Thyroid gland (tissue), 4 donors: Measurements from ENCODE around the gene MTCL1. TPM values are rescaled to one million over a fixed set of nuclear protein-coding genes. Genes with fewer than 3 reads are reported as not detected.

Source experiments
- DNase-seq, 2 donors: peaks; one replicate each; pipeline ENCODE4 v3.0.0-alpha.2; 2019
- H3K27ac ChIP-seq, 3 donors: fragments of 200-600 bp; sonication (generic); 1 replicate in 2 of 3; 2 replicates in 1 of 3; pipeline ENCODE4 v1.5.1; 2016 to 2019; ENCODE audit warnings: mild to moderate bottlenecking in 1 of 3, moderate library complexity in 1 of 3
- H3K27me3 ChIP-seq: fragments of 200-600 bp; sonication (generic); one replicate; pipeline ENCODE4 v1.5.1; 2019
- H3K36me3 ChIP-seq, 2 donors: fragments of 200-600 bp; sonication (generic); one replicate each; pipeline ENCODE4 v1.5.1; 2016 to 2019
- H3K4me1 ChIP-seq, 2 donors: fragments of 200-600 bp; sonication (generic); one replicate each; pipeline ENCODE4 v1.5.1; 2017 to 2019
- H3K4me3 ChIP-seq, 3 donors: fragments of 200-600 bp; sonication (generic); replicated peaks in 1 of 3; 1 replicate in 2 of 3; 2 replicates in 1 of 3; pipeline ENCODE4 v1.5.1; 2016; ENCODE audit warnings: mild to moderate bottlenecking in 1 of 3
- H3K9me3 ChIP-seq: fragments of 200-600 bp; sonication (generic); one replicate; pipeline ENCODE4 v1.5.1; 2017
- CTCF ChIP-seq, 6 experiments: fragments of 200-600 bp in 3 of 6; fragments of 450-650 bp in 3 of 6; sonication (generic) in 3 of 6; IDR thresholded peaks; one replicate each; pipeline ENCODE4 v1.5.1; 2016 to 2019; ENCODE audit warnings: antibody characterized with exemption in 6 of 6, mild to moderate bottlenecking in 2 of 6, inconsistent platforms in 1 of 6, moderate library complexity in 1 of 6
- POLR2A ChIP-seq, 2 donors: fragments of 450-650 bp; IDR thresholded peaks; one replicate each; pipeline ENCODE4 v1.6.1; 2017; ENCODE audit warnings: antibody characterized with exemption in 2 of 2, mild to moderate bottlenecking in 2 of 2, moderate library complexity in 1 of 2
- WGBS, 2 donors: methylation state at CpG; one replicate each; pipeline ENCODE4 v1.1.5; 2017; 5-methylcytosine and 5-hydroxymethylcytosine counted together
- intact Hi-C: fragments of 100-400 bp; cut with DNase I; formaldehyde crosslinking; loops from one replicate; pipeline ENCODE4 v1.15.1; 2023
- total RNA-seq, 4 donors: library from RNA; depleted of rRNA; stranded (reverse); fragments of >200 nt; gene quantifications; one replicate each; pipeline ENCODE4 v1.2.3, GENCODE V29; 2016

MTCL1 gene
- total RNA-seq, 4 donors from 2014 or later: 2.0 to 3.2 (median 2.5) TPM

GRCh38 chr18:8825729-8826375, 120.5 kb downstream of the MTCL1 start:
- no peak for DNase-seq
- TF ChIP-seq CTCF (IDR thresholded peaks at IDR 0.05): no peak
- no peak for TF ChIP-seq POLR2A (IDR thresholded peaks at IDR 0.05)
- H3K4me1 ChIP-seq: no peaks in the 10 kb centered on the region
- WGBS, 2 donors: 82 to 88% methylated on average over 6 to 16 of the region's 20 CpGs
- H3K27ac ChIP-seq: no peak overlapping the region
- no peaks in the 10 kb centered on the region for H3K9me3 ChIP-seq
- intact Hi-C loops: no loop called here
- no peak overlapping the region for H3K4me3 ChIP-seq
- no peaks in the 10 kb centered on the region for H3K36me3 ChIP-seq
- H3K27me3 ChIP-seq: no peaks in the 10 kb centered on the region

- no peaks in the 10 kb centered on the region for H3K4me1 ChIP-seq
- WGBS, 2 donors: 90 to 97% methylated on average over 3 of the region's 3 CpGs
- no peaks in the 10 kb centered on the region for H3K9me3 ChIP-seq
- TF ChIP-seq CTCF (IDR thresholded peaks at IDR 0.05) (no peak), POLR2A (IDR thresholded peaks at IDR 0.05) (no peak)
- no peak for DNase-seq
- H3K36me3 ChIP-seq: no peaks in the 10 kb centered on the region
- H3K27me3 ChIP-seq: no peaks in the 10 kb centered on the region
- H3K4me3 ChIP-seq: no peak overlapping the region
- H3K27ac ChIP-seq: no peak overlapping the region
- intact Hi-C loops: no loop called here
Observed at GRCh38 chr18:8826514-8826913, 121.2 kb downstream of the MTCL1 start.

DNA sequence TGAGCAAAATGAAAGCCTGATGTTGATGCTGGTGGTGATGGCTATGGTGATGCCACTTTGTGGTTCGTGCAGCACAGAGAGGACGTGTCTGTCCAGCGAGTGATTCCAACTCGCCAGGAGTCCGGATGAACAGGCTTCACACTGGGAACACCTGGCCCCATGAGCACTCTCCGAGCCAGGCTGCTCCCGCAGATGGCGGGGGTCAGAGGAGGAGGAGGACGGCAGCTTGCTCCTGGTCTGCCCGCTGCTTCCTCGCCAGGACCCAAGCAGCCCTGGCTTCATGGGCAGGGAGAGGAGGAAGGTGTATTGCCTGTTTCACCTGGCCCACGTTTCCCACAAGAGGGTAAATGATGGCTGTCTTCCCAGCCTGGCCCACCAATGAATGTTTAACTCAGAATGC, 121.6 kb downstream of the MTCL1 start:
- Histone ChIP-seq H3K27ac (no peak overlapping the region), H3K4me3 (no peak overlapping the region), H3K27me3 (no peaks in the 10 kb centered on the region), H3K4me1 (no peaks in the 10 kb centered on the region), H3K9me3 (no peaks in the 10 kb centered on the region), H3K36me3 (no peaks in the 10 kb centered on the region)
- intact Hi-C loops: no loop called here
- TF ChIP-seq POLR2A (IDR thresholded peaks at IDR 0.05): no peak
- no peak for TF ChIP-seq CTCF (IDR thresholded peaks at IDR 0.05)
- WGBS, 2 donors: 93 to 96% methylated on average over 11 to 12 of the region's 12 CpGs
- DNase-seq: no peak

- H3K27ac ChIP-seq: no peak overlapping the region
- intact Hi-C loops: no loop called here
Observed at GRCh38 chr18:8828300-8828699, 122.9 kb downstream of the MTCL1 start.

More at GRCh38 chr18:8828300-8828699, 122.9 kb downstream of the MTCL1 start:
- DNase-seq: no peak
- H3K36me3 ChIP-seq: no peaks in the 10 kb centered on the region
- H3K4me1 ChIP-seq: no peaks in the 10 kb centered on the region
- 72 to 74% methylated on average over 7 of the region's 7 CpGs for WGBS, 2 donors
- no peaks in the 10 kb centered on the region for H3K9me3 ChIP-seq
- no peaks in the 10 kb centered on the region for H3K27me3 ChIP-seq
- no peak overlapping the region for H3K4me3 ChIP-seq
- TF ChIP-seq CTCF (IDR thresholded peaks at IDR 0.05) (no peak), POLR2A (IDR thresholded peaks at IDR 0.05) (no peak)
